Measurements from ENCODE around the gene PRRC2C. TPM values are rescaled to one million over a fixed set of nuclear protein-coding genes. Genes with fewer than 3 reads are reported as not detected.

PRRC2C gene
- total RNA-seq, 1 donor from 2014 or later: 86.4 TPM

DNA sequence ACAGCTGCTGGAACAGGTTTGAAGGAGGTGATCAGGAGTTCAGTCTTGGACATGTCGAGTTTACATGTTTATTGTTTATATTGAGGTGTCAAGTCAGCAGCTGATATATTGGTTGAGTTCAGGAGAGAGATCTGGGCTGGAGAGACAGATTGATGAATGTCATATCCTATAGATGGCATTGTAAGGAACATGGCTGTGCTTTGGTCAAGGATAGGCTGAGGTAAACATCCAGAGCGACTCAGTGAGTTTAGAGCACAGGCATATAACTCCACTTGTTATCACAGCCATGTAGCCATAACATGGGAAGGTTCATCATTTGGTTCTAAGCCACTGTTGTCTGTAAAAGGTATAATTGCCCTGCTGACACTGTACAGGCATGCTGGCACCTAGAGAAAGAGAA is 131.3 kb downstream of the PRRC2C start:
- Histone ChIP-seq H3K4me1 (no peaks in the 10 kb centered on the region), H3K36me3 (no peaks in the 10 kb centered on the region), H3K9me3 (no peaks in the 10 kb centered on the region), H3K27ac (no peak overlapping the region), H3K27me3 (no peaks in the 10 kb centered on the region), H3K4me3 (no peak overlapping the region)
- intact Hi-C loops (cut with DNase I): no loop called here
- TF ChIP-seq POLR2A (IDR thresholded peaks at IDR 0.05) (no peak), POLR2AphosphoS5 (IDR thresholded peaks at IDR 0.05; ENCODE audit: insufficient read depth in 1 of 2, low read depth in 1 of 2) (no peak)
- TF ChIP-seq, protein P1, sequence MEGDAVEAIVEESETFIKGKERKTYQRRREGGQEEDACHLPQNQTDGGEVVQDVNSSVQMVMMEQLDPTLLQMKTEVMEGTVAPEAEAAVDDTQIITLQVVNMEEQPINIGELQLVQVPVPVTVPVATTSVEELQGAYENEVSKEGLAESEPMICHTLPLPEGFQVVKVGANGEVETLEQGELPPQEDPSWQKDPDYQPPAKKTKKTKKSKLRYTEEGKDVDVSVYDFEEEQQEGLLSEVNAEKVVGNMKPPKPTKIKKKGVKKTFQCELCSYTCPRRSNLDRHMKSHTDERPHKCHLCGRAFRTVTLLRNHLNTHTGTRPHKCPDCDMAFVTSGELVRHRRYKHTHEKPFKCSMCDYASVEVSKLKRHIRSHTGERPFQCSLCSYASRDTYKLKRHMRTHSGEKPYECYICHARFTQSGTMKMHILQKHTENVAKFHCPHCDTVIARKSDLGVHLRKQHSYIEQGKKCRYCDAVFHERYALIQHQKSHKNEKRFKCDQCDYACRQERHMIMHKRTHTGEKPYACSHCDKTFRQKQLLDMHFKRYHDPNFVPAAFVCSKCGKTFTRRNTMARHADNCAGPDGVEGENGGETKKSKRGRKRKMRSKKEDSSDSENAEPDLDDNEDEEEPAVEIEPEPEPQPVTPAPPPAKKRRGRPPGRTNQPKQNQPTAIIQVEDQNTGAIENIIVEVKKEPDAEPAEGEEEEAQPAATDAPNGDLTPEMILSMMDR (IDR thresholded peaks at IDR 0.05): no peak
- DNase-seq (ENCODE audit: extremely low spot score in 2 of 2): no peak

DNA sequence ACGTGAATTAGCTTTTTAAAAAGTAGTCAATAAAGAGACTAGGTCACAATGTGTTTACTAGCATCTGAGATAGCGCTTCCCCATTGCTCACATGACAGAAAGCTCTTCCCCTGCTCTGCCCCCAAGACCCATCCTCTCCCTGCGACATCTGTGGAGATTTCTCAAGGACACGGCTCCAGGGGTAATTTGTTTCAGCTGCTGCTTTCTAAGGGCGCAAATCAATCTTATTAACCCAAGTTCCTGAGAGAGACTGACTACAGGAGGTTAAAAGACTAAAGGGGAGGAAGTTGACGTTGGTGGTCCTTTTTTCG is 136.8 kb downstream of the PRRC2C start, which contains the start of gene MYOCOS:
Gene MYOCOS (plus strand): TSS at position 92 of the 311 bp plus-strand sequence. CDS start 1,641 bp downstream, outside the sequence.
- Histone ChIP-seq H3K9me3 (no peaks in the 10 kb centered on the region), H3K4me1 (no peaks in the 10 kb centered on the region), H3K27me3 (no peaks in the 10 kb centered on the region), H3K36me3 (no peaks in the 10 kb centered on the region), H3K4me3 (no peak within 1 kb of the TSS), H3K27ac (no peak within 1 kb of the TSS)
- intact Hi-C loops (cut with DNase I): no loop called here
- TF ChIP-seq POLR2AphosphoS5 (IDR thresholded peaks at IDR 0.05; ENCODE audit: insufficient read depth in 1 of 2, low read depth in 1 of 2) (no peak), POLR2A (IDR thresholded peaks at IDR 0.05) (no peak)
- TF ChIP-seq, protein P1 (IDR thresholded peaks at IDR 0.05): no peak
- no peak for DNase-seq (ENCODE audit: extremely low spot score in 2 of 2)

DNA sequence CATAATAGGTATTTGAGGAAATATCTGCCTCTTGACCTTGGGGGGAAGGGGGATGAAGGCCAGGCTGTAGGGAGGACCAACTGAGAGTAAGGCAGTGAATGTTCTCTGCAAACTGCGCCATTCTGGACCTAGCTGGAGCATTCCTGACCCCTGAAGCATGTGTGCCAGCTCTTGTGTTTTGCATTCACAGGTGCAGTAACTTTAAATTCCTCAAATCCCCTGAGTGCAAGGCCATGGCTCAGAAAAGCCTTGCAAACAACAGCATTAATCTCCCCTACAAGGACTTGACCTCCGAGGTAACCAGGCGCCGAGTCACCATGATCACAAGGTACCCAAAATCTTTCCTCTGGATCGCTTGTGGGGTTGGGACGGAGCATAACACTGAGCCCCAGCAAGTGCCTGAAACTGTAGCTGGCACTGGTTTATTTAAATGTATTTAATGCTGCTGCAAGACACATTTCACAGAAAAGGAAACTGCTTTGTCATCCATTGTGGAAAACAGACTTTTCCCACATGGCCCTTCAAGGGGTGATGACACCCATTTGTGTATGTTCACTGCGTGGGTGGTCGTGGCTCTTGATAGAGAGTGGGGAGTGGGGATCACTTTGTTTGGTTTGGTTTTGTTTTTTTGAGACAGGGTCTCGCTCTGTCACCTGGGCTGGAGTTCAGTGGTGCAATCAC is 138.5 kb downstream of the PRRC2C start:
- Histone ChIP-seq H3K9me3 (no peaks in the 10 kb centered on the region), H3K27me3 (no peaks in the 10 kb centered on the region), H3K4me1 (no peaks in the 10 kb centered on the region), H3K36me3 (no peaks in the 10 kb centered on the region), H3K4me3 (no peak overlapping the region), H3K27ac (no peak overlapping the region)
- intact Hi-C loops (cut with DNase I): no loop called here
- TF ChIP-seq, protein P1 (IDR thresholded peaks at IDR 0.05): no peak
- no peak for DNase-seq (ENCODE audit: extremely low spot score in 2 of 2)

DNA sequence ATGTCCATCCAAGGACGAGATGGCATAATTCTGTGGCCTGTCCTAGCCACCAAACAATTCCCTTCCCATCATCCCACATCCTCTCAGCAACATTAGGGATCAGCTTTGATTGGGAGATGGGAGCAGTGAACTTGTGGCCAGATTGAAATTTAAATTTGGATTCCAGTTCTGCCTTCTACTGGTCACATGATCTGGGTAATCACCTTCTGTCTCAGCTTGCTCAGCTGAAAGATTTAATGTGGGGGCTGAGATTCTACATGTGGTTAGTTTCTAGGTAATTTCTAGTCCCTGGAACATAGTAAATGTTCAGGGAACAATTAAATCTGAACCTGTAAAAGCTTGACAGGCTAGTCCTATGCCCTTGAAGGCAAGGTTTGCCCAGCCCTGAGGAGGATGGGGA is 139.9 kb downstream of the PRRC2C start:
- Histone ChIP-seq H3K4me3 (no peak overlapping the region), H3K36me3 (no peaks in the 10 kb centered on the region), H3K27ac (no peak overlapping the region), H3K9me3 (no peaks in the 10 kb centered on the region), H3K4me1 (no peaks in the 10 kb centered on the region), H3K27me3 (no peaks in the 10 kb centered on the region)
- intact Hi-C loops (cut with DNase I): no loop called here
- no peak for TF ChIP-seq POLR2A (IDR thresholded peaks at IDR 0.05)
- TF ChIP-seq, protein P1 (IDR thresholded peaks at IDR 0.05): no peak
- no peak for TF ChIP-seq POLR2AphosphoS5 (IDR thresholded peaks at IDR 0.05; ENCODE audit: insufficient read depth in 1 of 2, low read depth in 1 of 2)
- no peak for DNase-seq (ENCODE audit: extremely low spot score in 2 of 2)

DNA sequence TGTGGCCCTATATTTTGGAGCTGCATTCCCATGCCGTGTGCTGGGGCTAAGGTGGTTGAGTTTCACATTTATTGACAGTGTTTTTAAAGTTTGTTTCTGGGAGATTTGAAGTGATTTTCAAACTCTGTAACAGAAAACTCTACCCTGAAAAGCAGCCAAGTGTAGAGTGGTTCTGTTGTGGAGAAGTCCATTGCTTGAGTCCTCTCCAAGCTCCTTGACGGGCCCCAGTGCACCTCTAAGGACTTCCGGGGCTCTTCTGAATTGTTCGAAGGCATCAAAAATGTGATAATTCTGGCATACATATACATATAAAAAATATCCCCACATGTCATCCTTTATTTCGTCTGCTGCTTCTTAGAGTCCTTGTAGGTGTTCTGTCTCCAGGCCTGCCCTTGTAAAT is 141.7 kb downstream of the PRRC2C start:
- no peak overlapping the region for H3K27ac ChIP-seq
- H3K36me3 ChIP-seq: no peaks in the 10 kb centered on the region
- no peaks in the 10 kb centered on the region for H3K27me3 ChIP-seq
- no peaks in the 10 kb centered on the region for H3K9me3 ChIP-seq
- intact Hi-C loops (cut with DNase I): no loop called here
- H3K4me1 ChIP-seq: no peaks in the 10 kb centered on the region
- TF ChIP-seq POLR2A (IDR thresholded peaks at IDR 0.05) (no peak), POLR2AphosphoS5 (IDR thresholded peaks at IDR 0.05; ENCODE audit: insufficient read depth in 1 of 2, low read depth in 1 of 2) (no peak)
- TF ChIP-seq, protein P1 (IDR thresholded peaks at IDR 0.05): no peak
- no peak overlapping the region for H3K4me3 ChIP-seq
- DNase-seq (ENCODE audit: extremely low spot score in 2 of 2): no peak

Data from vagina (tissue), 2 donors.